Astrocyte (in vitro differentiated cells and primary cell): ENCODE measurements around the gene GRIN2D. TPM values are rescaled to one million over a fixed set of nuclear protein-coding genes. Genes with fewer than 3 reads are reported as not detected.

Source experiments
- DNase-seq: peaks from one replicate; pipeline ENCODE4 v3.0.0-alpha.2; 2010; ENCODE audit warnings: low read depth
- FAIRE-seq: peaks from 2 replicates; lab custom pipeline; 2011; peaks lifted over from hg19 to GRCh38; lab: Jason Lieb, UNC
- H2AFZ ChIP-seq: 2 replicates; pipeline ENCODE4 v1.6.0; 2012; ENCODE audit warnings: low read depth, low read length, inconsistent platforms
- H3K27ac ChIP-seq: 2 replicates; pipeline ENCODE4 v1.5.1; 2011; ENCODE audit warnings: low read depth, low read length, inconsistent platforms
- H3K27me3 ChIP-seq: 2 replicates; pipeline ENCODE4 v1.6.0; 2011; ENCODE audit warnings: low read length, inconsistent platforms; ENCODE audit not compliant: insufficient read depth
- H3K36me3 ChIP-seq: 2 replicates; pipeline ENCODE4 v1.5.1; 2011; ENCODE audit warnings: low read length, inconsistent platforms; ENCODE audit not compliant: insufficient read depth
- H3K4me1 ChIP-seq: 2 replicates; pipeline ENCODE4 v1.5.1; 2011; ENCODE audit warnings: low read length, inconsistent platforms; ENCODE audit not compliant: insufficient read depth
- H3K4me2 ChIP-seq: 2 replicates; pipeline ENCODE4 v1.6.0; 2012; ENCODE audit warnings: low read length, inconsistent platforms
- H3K4me3 ChIP-seq: 2 replicates; pipeline ENCODE4 v1.5.1; 2011; ENCODE audit warnings: low read depth, mild to moderate bottlenecking, low read length, inconsistent platforms; ENCODE audit not compliant: insufficient read depth
- H3K79me2 ChIP-seq: 2 replicates; pipeline ENCODE4 v1.6.0; 2012; ENCODE audit warnings: mild to moderate bottlenecking, low read length, inconsistent platforms; ENCODE audit not compliant: insufficient read depth
- H3K9ac ChIP-seq: 2 replicates; pipeline ENCODE4 v1.6.0; 2012; ENCODE audit warnings: mild to moderate bottlenecking, low read length, inconsistent platforms
- H3K9me3 ChIP-seq: 2 replicates; pipeline ENCODE4 v1.5.1; 2012; ENCODE audit warnings: low read depth, mild to moderate bottlenecking, low read length, inconsistent platforms; ENCODE audit not compliant: insufficient read depth
- H4K20me1 ChIP-seq: 2 replicates; pipeline ENCODE4 v1.6.0; 2012; ENCODE audit warnings: low read length, inconsistent platforms; ENCODE audit not compliant: insufficient read depth
- H3K27ac Mint-ChIP-seq: one replicate; pipeline ENCODE4 v1.8.0; 2021; ENCODE audit warnings: mild to moderate bottlenecking, mixed read lengths; ENCODE audit not compliant: unreplicated experiment
- H3K27me3 Mint-ChIP-seq: one replicate; pipeline ENCODE4 v1.8.0; 2021; ENCODE audit warnings: low read depth, mixed read lengths; ENCODE audit not compliant: unreplicated experiment
- H3K36me3 Mint-ChIP-seq: one replicate; pipeline ENCODE4 v1.8.0; 2021; ENCODE audit warnings: low read depth, mixed read lengths; ENCODE audit not compliant: unreplicated experiment
- H3K4me1 Mint-ChIP-seq: one replicate; pipeline ENCODE4 v1.8.0; 2021; ENCODE audit warnings: low read depth, mixed read lengths; ENCODE audit not compliant: unreplicated experiment
- H3K4me3 Mint-ChIP-seq: one replicate; pipeline ENCODE4 v1.8.0; 2021; ENCODE audit warnings: mild to moderate bottlenecking, moderate library complexity, mixed read lengths; ENCODE audit not compliant: unreplicated experiment
- H3K9me3 Mint-ChIP-seq: one replicate; pipeline ENCODE4 v1.8.0; 2021; ENCODE audit warnings: mild to moderate bottlenecking, mixed read lengths; ENCODE audit not compliant: unreplicated experiment
- EZH2 ChIP-seq: IDR thresholded peaks from 2 replicates; pipeline ENCODE4 v1.6.1; 2012; ENCODE audit warnings: mild to moderate bottlenecking, low read length, inconsistent platforms; ENCODE audit not compliant: insufficient read depth
- total RNA-seq: library from RNA; stranded (reverse); gene quantifications from 2 replicates; pipeline ENCODE4 v1.2.1, GENCODE V29; 2021
- TF ChIP-seq, protein P1 (sequence below): IDR thresholded peaks from 2 replicates; pipeline ENCODE4 v1.5.1; 2011; ENCODE audit warnings: low read depth, mild to moderate bottlenecking, inconsistent platforms, low read length, moderate library complexity; ENCODE audit not compliant: insufficient read depth

Gene GRIN2D
- total RNA-seq, 1 donor from 2014 or later: 6.2 TPM

DNA sequence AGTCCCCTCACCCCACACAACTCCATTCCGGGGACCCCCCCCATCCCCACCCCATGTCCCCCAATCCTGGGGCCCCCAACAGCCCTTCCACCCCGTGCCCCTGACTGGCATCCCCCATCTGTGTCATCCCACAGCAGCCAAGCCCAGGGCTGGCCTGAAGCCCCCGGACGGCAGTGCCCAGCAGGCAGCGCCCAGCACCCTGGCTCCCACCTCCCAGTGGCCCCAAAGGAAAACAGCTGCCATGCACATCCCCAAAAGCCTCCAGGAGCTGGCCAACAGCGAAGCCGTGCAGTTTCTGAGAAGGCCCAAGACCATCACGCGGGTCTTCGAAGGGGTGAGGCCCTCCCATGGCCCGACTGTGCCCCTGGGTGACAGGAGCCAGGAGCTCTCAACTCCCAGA is 27.9 kb upstream of the GRIN2D start:
- no peaks in the 10 kb centered on the region for H4K20me1 ChIP-seq
- H3K9ac ChIP-seq: no peak overlapping the region
- TF ChIP-seq EZH2: no peak
- TF ChIP-seq, protein P1, sequence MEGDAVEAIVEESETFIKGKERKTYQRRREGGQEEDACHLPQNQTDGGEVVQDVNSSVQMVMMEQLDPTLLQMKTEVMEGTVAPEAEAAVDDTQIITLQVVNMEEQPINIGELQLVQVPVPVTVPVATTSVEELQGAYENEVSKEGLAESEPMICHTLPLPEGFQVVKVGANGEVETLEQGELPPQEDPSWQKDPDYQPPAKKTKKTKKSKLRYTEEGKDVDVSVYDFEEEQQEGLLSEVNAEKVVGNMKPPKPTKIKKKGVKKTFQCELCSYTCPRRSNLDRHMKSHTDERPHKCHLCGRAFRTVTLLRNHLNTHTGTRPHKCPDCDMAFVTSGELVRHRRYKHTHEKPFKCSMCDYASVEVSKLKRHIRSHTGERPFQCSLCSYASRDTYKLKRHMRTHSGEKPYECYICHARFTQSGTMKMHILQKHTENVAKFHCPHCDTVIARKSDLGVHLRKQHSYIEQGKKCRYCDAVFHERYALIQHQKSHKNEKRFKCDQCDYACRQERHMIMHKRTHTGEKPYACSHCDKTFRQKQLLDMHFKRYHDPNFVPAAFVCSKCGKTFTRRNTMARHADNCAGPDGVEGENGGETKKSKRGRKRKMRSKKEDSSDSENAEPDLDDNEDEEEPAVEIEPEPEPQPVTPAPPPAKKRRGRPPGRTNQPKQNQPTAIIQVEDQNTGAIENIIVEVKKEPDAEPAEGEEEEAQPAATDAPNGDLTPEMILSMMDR: no peak
- peaks cover 8% of the 10 kb centered on the region for H3K27me3 Mint-ChIP-seq
- H3K36me3 ChIP-seq: no peaks in the 10 kb centered on the region
- H3K27me3 ChIP-seq: no peaks in the 10 kb centered on the region
- no peak overlapping the region for H3K27ac ChIP-seq
- H3K4me1 ChIP-seq: peaks cover 6% of the 10 kb centered on the region
- no peak overlapping the region for H2AFZ ChIP-seq
- H3K9me3 ChIP-seq: no peaks in the 10 kb centered on the region
- no peak overlapping the region for H3K27ac Mint-ChIP-seq
- H3K4me1 Mint-ChIP-seq: no peaks in the 10 kb centered on the region
- H3K4me3 ChIP-seq: no peak overlapping the region
- no peaks in the 10 kb centered on the region for H3K36me3 Mint-ChIP-seq
- no peak overlapping the region for H3K4me3 Mint-ChIP-seq
- H3K9me3 Mint-ChIP-seq: peaks cover 2% of the 10 kb centered on the region
- H3K79me2 ChIP-seq: no peaks in the 10 kb centered on the region
- FAIRE-seq (no peak), DNase-seq (no peak)
- no peak overlapping the region for H3K4me2 ChIP-seq

DNA sequence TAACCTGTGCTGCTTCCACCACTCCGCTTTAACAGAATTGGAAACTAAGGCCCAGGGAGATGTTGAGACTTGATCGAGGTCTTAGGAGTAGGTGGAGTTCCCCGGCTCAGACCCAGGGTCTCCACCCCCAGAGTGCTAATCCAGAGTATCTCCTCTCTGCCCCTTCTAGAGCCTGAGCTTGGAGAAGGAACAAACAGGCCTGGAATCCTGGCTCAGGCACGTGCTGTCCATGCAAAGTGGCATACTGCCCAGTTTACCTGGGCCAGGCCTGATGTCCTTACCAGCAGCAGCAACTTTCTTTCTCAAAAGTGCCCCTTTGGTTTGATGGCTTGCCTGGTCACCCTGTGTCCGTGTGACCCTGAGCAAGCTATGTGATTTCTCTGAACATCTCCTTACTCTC is 25.6 kb upstream of the GRIN2D start:
- Histone ChIP-seq H3K4me3 (no peak overlapping the region), H3K27ac (no peak overlapping the region), H3K27me3 (no peaks in the 10 kb centered on the region), H3K9ac (no peak overlapping the region), H4K20me1 (no peaks in the 10 kb centered on the region), H3K9me3 (no peaks in the 10 kb centered on the region), H3K4me1 (peaks cover 6% of the 10 kb centered on the region), H3K79me2 (no peaks in the 10 kb centered on the region), H3K36me3 (no peaks in the 10 kb centered on the region), H2AFZ (no peak overlapping the region), H3K4me2 (no peak overlapping the region)
- no peak for DNase-seq
- TF ChIP-seq, protein P1: no peak
- TF ChIP-seq EZH2: no peak
- Mint-ChIP-seq H3K27ac (no peak overlapping the region), H3K4me1 (no peaks in the 10 kb centered on the region), H3K4me3 (no peak overlapping the region), H3K27me3 (peaks cover 16% of the 10 kb centered on the region), H3K36me3 (no peaks in the 10 kb centered on the region), H3K9me3 (no peaks in the 10 kb centered on the region)
- no peak for FAIRE-seq

DNA sequence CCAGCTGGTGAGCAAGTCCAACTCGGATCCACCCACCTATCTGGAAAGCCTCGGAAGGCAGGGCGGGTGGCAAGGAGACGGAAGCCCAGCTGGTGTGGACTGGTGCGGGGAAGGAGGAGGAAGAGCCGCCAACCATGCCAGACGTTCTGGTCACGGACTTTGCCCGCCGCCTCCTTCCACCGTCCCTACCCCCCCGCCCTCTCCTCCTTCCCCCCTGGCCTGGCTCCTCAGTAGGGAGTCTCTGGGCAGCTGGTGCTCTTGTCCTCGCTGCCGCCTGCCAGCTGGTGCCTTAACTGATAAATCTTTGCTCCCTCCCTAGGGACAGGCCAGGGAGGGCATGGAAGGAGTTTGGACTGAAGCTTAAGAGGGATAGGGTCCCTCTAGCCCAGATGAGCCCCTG is 24.5 kb upstream of the GRIN2D start:
- Mint-ChIP-seq H3K4me1 (no peaks in the 10 kb centered on the region), H3K27ac (no peak overlapping the region), H3K4me3 (no peak overlapping the region), H3K27me3 (peaks cover 16% of the 10 kb centered on the region), H3K36me3 (no peaks in the 10 kb centered on the region), H3K9me3 (no peaks in the 10 kb centered on the region)
- no peak for TF ChIP-seq EZH2
- TF ChIP-seq, protein P1: no peak
- DNase-seq (no peak), FAIRE-seq (no peak)
- Histone ChIP-seq H2AFZ (no peak overlapping the region), H3K4me2 (no peak overlapping the region), H3K79me2 (no peaks in the 10 kb centered on the region), H3K9ac (no peak overlapping the region), H3K27ac (no peak overlapping the region), H3K4me1 (no peaks in the 10 kb centered on the region), H4K20me1 (no peaks in the 10 kb centered on the region), H3K36me3 (no peaks in the 10 kb centered on the region), H3K27me3 (no peaks in the 10 kb centered on the region), H3K4me3 (no peak overlapping the region), H3K9me3 (no peaks in the 10 kb centered on the region)
